Measurements from ENCODE around the gene SCARB1.
A peak's percentile ranks its signal among the peaks of the same experiment; 100 is the strongest.

The SCARB1 gene

GRCh38 chr12:124771462-124772288 is 92.0 kb downstream of the SCARB1 start:
- no peak for DNase-seq (ENCODE audit: low spot score)
- no peak overlapping the region for H3K27ac ChIP-seq
- TF ChIP-seq CTCF (IDR thresholded peaks at IDR 0.05), result peak; percentile 95
- H3K4me3 ChIP-seq, result peak overlapping the region; percentile 8

GRCh38 chr12:124770728-124771127 is 92.9 kb downstream of the SCARB1 start:
- no peak for DNase-seq (ENCODE audit: low spot score)

GRCh38 chr12:124769881-124770512 is 93.7 kb downstream of the SCARB1 start:
- Histone ChIP-seq H3K27ac (no peak overlapping the region), H3K4me3 (no peak overlapping the region)
- DNase-seq (ENCODE audit: low spot score), result no peak
- no peak for TF ChIP-seq CTCF (IDR thresholded peaks at IDR 0.05)

More at GRCh38 chr12:124770728-124771127, 92.9 kb downstream of the SCARB1 start:
- Histone ChIP-seq H3K4me3 (no peak overlapping the region), H3K27ac (no peak overlapping the region)
- no peak for TF ChIP-seq CTCF (IDR thresholded peaks at IDR 0.05)

- H3K27ac ChIP-seq, result no peak overlapping the region
- no peak overlapping the region for H3K4me3 ChIP-seq
- TF ChIP-seq CTCF (IDR thresholded peaks at IDR 0.05), result no peak
- no peak for DNase-seq (ENCODE audit: low spot score)
These were observed 94.5 kb downstream of the SCARB1 start for GRCh38 chr12:124769163-124769530.

GRCh38 chr12:124768452-124769162 is 95.1 kb downstream of the SCARB1 start:
- H3K27ac ChIP-seq, result no peak overlapping the region
- no peak overlapping the region for H3K4me3 ChIP-seq
- DNase-seq (ENCODE audit: low spot score), result no peak
- no peak for TF ChIP-seq CTCF (IDR thresholded peaks at IDR 0.05)

GRCh38 chr12:124767066-124767821 is 96.4 kb downstream of the SCARB1 start:
- peak; percentile 94 for TF ChIP-seq CTCF (IDR thresholded peaks at IDR 0.05)
- peak overlapping the region; percentile 71 to 72 for H3K27ac ChIP-seq
- no peak overlapping the region for H3K4me3 ChIP-seq
- no peak for DNase-seq (ENCODE audit: low spot score)
